Fibroblast of mammary gland (primary cell): Measurements from ENCODE around the gene DEGS1.

Source experiments
- DNase-seq: peaks from one replicate; pipeline ENCODE4 v3.0.0-alpha.2; 2010; ENCODE audit warnings: low read depth
- H3K4me3 ChIP-seq: 2 replicates; pipeline ENCODE4 v1.5.1; 2011; ENCODE audit warnings: low read depth, mild to moderate bottlenecking, low read length, moderate library complexity; ENCODE audit not compliant: control insufficient read depth
- TF ChIP-seq, protein P1 (sequence below): conservative IDR thresholded peaks from 2 replicates; pipeline ENCODE4 v1.5.1; 2011; ENCODE audit warnings: low read depth, low read length, inconsistent platforms; ENCODE audit not compliant: control insufficient read depth, insufficient read depth

The DEGS1 gene

GRCh38 chr1:224151117-224151516, 31.9 kb upstream of the DEGS1 start:
- DNase-seq = no peak
- TF ChIP-seq, protein P1, sequence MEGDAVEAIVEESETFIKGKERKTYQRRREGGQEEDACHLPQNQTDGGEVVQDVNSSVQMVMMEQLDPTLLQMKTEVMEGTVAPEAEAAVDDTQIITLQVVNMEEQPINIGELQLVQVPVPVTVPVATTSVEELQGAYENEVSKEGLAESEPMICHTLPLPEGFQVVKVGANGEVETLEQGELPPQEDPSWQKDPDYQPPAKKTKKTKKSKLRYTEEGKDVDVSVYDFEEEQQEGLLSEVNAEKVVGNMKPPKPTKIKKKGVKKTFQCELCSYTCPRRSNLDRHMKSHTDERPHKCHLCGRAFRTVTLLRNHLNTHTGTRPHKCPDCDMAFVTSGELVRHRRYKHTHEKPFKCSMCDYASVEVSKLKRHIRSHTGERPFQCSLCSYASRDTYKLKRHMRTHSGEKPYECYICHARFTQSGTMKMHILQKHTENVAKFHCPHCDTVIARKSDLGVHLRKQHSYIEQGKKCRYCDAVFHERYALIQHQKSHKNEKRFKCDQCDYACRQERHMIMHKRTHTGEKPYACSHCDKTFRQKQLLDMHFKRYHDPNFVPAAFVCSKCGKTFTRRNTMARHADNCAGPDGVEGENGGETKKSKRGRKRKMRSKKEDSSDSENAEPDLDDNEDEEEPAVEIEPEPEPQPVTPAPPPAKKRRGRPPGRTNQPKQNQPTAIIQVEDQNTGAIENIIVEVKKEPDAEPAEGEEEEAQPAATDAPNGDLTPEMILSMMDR = no peak
- no peak overlapping the region for H3K4me3 ChIP-seq

DNA sequence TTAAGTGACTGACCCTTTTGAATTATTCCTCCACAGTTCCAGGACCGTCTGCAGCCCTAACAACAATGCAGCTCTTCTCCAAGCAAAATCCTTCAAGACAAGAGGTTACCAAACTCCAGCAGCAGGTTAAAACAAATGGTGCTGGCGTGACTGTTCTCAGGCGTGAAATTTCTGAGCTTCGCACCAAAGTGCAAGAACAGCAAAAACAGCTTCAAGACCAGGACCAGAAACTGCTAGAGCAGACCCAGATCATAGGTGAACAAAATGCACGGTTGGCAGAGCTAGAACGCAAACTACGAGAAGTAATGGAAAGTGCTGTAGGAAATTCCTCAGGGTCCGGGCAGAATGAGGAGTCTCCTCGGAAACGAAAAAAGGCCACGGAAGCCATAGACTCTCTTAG, 25.7 kb upstream of the DEGS1 start:
- no peak overlapping the region for H3K4me3 ChIP-seq
- TF ChIP-seq, protein P1 = no peak
- no peak for DNase-seq

GRCh38 chr1:224159541-224159940, 23.5 kb upstream of the DEGS1 start:
- no peak overlapping the region for H3K4me3 ChIP-seq
- no peak for DNase-seq
- TF ChIP-seq, protein P1 = no peak

- TF ChIP-seq, protein P1 = no peak
- DNase-seq = no peak
- H3K4me3 ChIP-seq = no peak overlapping the region
These were observed 22.8 kb upstream of the DEGS1 start for GRCh38 chr1:224160171-224160682.

DNA sequence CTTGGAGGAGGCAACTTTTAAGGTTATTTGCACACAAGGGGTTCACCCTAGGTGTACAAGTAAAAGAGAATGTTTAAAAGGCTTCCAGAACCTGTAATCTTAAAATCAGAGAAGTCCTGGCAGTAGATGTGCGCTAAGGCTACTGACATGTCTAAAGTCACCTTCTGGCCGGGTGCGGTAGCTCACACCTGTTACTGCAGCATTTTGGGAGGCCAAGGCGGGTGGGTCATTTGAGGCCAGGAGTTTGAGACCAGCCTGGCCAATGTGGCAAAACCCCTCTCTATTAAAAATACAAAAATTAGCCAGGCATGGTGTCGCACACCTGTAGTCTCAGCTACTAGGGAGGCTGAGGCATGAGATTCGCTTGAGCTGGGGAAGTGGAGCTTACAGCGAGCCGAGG, 20.3 kb upstream of the DEGS1 start:
- H3K4me3 ChIP-seq = no peak overlapping the region
- TF ChIP-seq, protein P1 = no peak

GRCh38 chr1:224163311-224163710, 19.7 kb upstream of the DEGS1 start:
- no peak for DNase-seq
- H3K4me3 ChIP-seq = no peak overlapping the region
- TF ChIP-seq, protein P1 = no peak

More for the DNA sequence above, 20.3 kb upstream of the DEGS1 start:
- no peak for DNase-seq

- TF ChIP-seq, protein P1 = no peak
- DNase-seq = peak; percentile 99
- no peak overlapping the region for H3K4me3 ChIP-seq
These were observed 14.1 kb upstream of the DEGS1 start for GRCh38 chr1:224168859-224169380.
